SK-N-SH treated with all-trans-retinoic acid at 6 μM for 48 hours (cell line): ENCODE data around the gene GHSR.
A peak's percentile ranks its signal among the peaks of the same experiment; 100 is the strongest.

Experiments used
- ATAC-seq: fragments of 200-7000 bp; cut with Tn5 transposase; 3 replicates; pipeline ENCODE4 v1.9.1; 2020; ENCODE audit warnings: mild to moderate bottlenecking, moderate library complexity
- ARNTL ChIP-seq: fragments of 450-650 bp; formaldehyde crosslinking; IDR thresholded peaks from 2 replicates; pipeline ENCODE4 v1.5.0; 2020; ENCODE audit warnings: low read depth, mild to moderate bottlenecking, moderate library complexity, borderline replicate concordance
- BACH2 ChIP-seq: fragments of 250-450 bp; sonication (Bioruptor Pico); IDR thresholded peaks from 2 replicates; pipeline ENCODE4 v1.9.0; 2021; ENCODE audit warnings: mild to moderate bottlenecking, borderline replicate concordance
- CREB5 ChIP-seq: fragments of 250-450 bp; sonication (Bioruptor Pico); IDR thresholded peaks from 2 replicates; pipeline ENCODE4 v1.5.1; 2020; ENCODE audit warnings: low read depth, mild to moderate bottlenecking, moderate library complexity
- CSDC2 ChIP-seq: fragments of 250-450 bp; sonication (Bioruptor Pico); IDR thresholded peaks from 2 replicates; pipeline ENCODE4 v1.5.0; 2020; ENCODE audit warnings: mild to moderate bottlenecking, moderate library complexity
- ESRRG ChIP-seq: fragments of 250-450 bp; sonication (Bioruptor Pico); IDR thresholded peaks from 2 replicates; pipeline ENCODE4 v1.6.1; 2021; ENCODE audit warnings: mild to moderate bottlenecking
- GLIS3 ChIP-seq: fragments of 250-450 bp; sonication (Bioruptor Pico); IDR thresholded peaks from 2 replicates; pipeline ENCODE4 v1.5.0; 2020; ENCODE audit warnings: mild to moderate bottlenecking, moderate library complexity
- ISL1 ChIP-seq: fragments of 250-450 bp; sonication (Bioruptor Pico); IDR thresholded peaks from 2 replicates; pipeline ENCODE4 v2.1.2; 2022; ENCODE audit warnings: mild to moderate bottlenecking, moderate library complexity
- OSR1 ChIP-seq: fragments of 250-450 bp; sonication (Bioruptor Pico); IDR thresholded peaks from 2 replicates; pipeline ENCODE4 v1.8.0; 2022; ENCODE audit warnings: moderate library complexity, mild to moderate bottlenecking, inconsistent platforms
- POU6F1 ChIP-seq: fragments of 250-450 bp; sonication (Bioruptor Pico); IDR thresholded peaks from 2 replicates; pipeline ENCODE4 v1.8.0; 2021; ENCODE audit warnings: low read depth, mild to moderate bottlenecking, moderate library complexity, borderline replicate concordance
- PPARA ChIP-seq: fragments of 250-450 bp; sonication (Bioruptor Pico); IDR thresholded peaks from 2 replicates; pipeline ENCODE4 v1.5.0; 2020; ENCODE audit warnings: mild to moderate bottlenecking, borderline replicate concordance
- RARB ChIP-seq: fragments of 250-450 bp; sonication (Bioruptor Pico); IDR thresholded peaks from 2 replicates; pipeline ENCODE4 v1.8.0; 2021; ENCODE audit warnings: mild to moderate bottlenecking, moderate library complexity
- TCF4 ChIP-seq: fragments of 250-450 bp; sonication (Bioruptor Pico); IDR thresholded peaks from 2 replicates; pipeline ENCODE4 v1.8.0; 2021; ENCODE audit warnings: mild to moderate bottlenecking, moderate library complexity, borderline replicate concordance
- TOX ChIP-seq: fragments of 250-450 bp; sonication (Bioruptor Pico); IDR thresholded peaks from 2 replicates; pipeline ENCODE4 v1.8.0; 2021; ENCODE audit warnings: mild to moderate bottlenecking, moderate library complexity, borderline replicate concordance
- TSHZ2 ChIP-seq: fragments of 250-450 bp; sonication (Bioruptor Pico); IDR thresholded peaks from 2 replicates; pipeline ENCODE4 v1.5.0; 2020; ENCODE audit warnings: mild to moderate bottlenecking, moderate library complexity
- ZC3H10 ChIP-seq: fragments of 250-450 bp; sonication (Bioruptor Pico); IDR thresholded peaks from 2 replicates; pipeline ENCODE4 v1.5.1; 2021; ENCODE audit warnings: mild to moderate bottlenecking, moderate library complexity
- ZFP3 ChIP-seq: fragments of 250-450 bp; sonication (Bioruptor Pico); IDR thresholded peaks from 2 replicates; pipeline ENCODE4 v1.5.0; 2020; ENCODE audit warnings: mild to moderate bottlenecking, moderate library complexity
- ZNF565 ChIP-seq: fragments of 450-650 bp; formaldehyde crosslinking; conservative IDR thresholded peaks from 2 replicates; pipeline ENCODE4 v1.5.0; 2020; ENCODE audit warnings: low read depth, mild to moderate bottlenecking, moderate library complexity
- ZNF70 ChIP-seq: fragments of 450-650 bp; formaldehyde crosslinking; IDR thresholded peaks from 2 replicates; pipeline ENCODE4 v1.5.0; 2020; ENCODE audit warnings: mild to moderate bottlenecking, moderate library complexity
- ZNF8 ChIP-seq: fragments of 450-650 bp; formaldehyde crosslinking; IDR thresholded peaks from 2 replicates; pipeline ENCODE4 v1.5.0; 2020; ENCODE audit warnings: mild to moderate bottlenecking, moderate library complexity
- TF ChIP-seq, protein P1 (sequence below): fragments of 250-450 bp; sonication (Bioruptor Pico); IDR thresholded peaks from 2 replicates; pipeline ENCODE4 v1.5.1; 2021; ENCODE audit warnings: mild to moderate bottlenecking, moderate library complexity

The GHSR gene

GRCh38 chr3:172447611-172448579 lies at the start of gene GHSR:
GHSR (minus strand) TSS chr3:172448456; CDS start chr3:172448413, 43 bp downstream.
- peak; percentile 23; the same call in 2 of the 3 replicates for ATAC-seq
- TF ChIP-seq TCF4 (CRISPR knock-in tag): no peak
- no peak for TF ChIP-seq ARNTL (CRISPR knock-in tag)
- TF ChIP-seq ZNF70: no peak
- TF ChIP-seq, protein P1, sequence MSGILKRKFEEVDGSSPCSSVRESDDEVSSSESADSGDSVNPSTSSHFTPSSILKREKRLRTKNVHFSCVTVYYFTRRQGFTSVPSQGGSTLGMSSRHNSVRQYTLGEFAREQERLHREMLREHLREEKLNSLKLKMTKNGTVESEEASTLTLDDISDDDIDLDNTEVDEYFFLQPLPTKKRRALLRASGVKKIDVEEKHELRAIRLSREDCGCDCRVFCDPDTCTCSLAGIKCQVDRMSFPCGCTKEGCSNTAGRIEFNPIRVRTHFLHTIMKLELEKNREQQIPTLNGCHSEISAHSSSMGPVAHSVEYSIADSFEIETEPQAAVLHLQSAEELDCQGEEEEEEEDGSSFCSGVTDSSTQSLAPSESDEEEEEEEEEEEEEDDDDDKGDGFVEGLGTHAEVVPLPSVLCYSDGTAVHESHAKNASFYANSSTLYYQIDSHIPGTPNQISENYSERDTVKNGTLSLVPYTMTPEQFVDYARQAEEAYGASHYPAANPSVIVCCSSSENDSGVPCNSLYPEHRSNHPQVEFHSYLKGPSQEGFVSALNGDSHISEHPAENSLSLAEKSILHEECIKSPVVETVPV (CRISPR knock-in tag): no peak
- TF ChIP-seq RARB (CRISPR knock-in tag): no peak
- TF ChIP-seq CSDC2: no peak
- no peak for TF ChIP-seq ZNF8 (CRISPR knock-in tag)
- TF ChIP-seq ESRRG (CRISPR knock-in tag): no peak
- TF ChIP-seq PPARA: no peak
- TF ChIP-seq ZC3H10 (CRISPR knock-in tag): no peak
- TF ChIP-seq OSR1 (CRISPR knock-in tag): no peak
- no peak for TF ChIP-seq TOX (CRISPR knock-in tag)
- TF ChIP-seq ZNF565 (CRISPR knock-in tag): no peak
- no peak for TF ChIP-seq ZFP3
- TF ChIP-seq GLIS3 (CRISPR knock-in tag): no peak
- TF ChIP-seq ISL1 (CRISPR knock-in tag): no peak
- TF ChIP-seq BACH2 (CRISPR knock-in tag): no peak

GRCh38 chr3:172490198-172490669 lies 42.0 kb upstream of the GHSR start:
- peak; percentile 82 for ATAC-seq

DNA sequence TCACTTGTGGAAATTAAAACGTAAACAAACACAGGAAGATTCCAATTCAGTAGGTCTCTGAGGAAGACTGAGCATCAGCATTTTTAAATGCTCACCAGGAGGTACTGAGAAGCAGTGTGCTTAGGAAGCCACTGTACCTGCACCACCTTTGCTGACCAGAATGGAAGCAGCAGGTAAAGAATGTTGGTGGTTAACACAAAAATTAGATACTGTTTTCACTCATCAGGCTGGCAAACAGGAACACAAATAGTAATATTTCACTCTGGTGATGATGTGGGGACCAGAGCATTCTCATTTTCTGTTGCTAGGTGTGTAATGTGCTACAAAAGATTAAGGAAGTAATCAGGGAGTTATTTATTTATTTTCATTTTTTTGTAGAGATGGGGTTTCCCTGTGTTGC lies 29.9 kb upstream of the GHSR start:
- TF ChIP-seq RARB (CRISPR knock-in tag) (no peak), TSHZ2 (no peak), GLIS3 (CRISPR knock-in tag) (no peak), TCF4 (CRISPR knock-in tag) (no peak), ESRRG (CRISPR knock-in tag) (no peak), CREB5 (CRISPR knock-in tag) (no peak), ZFP3 (no peak), POU6F1 (CRISPR knock-in tag) (no peak), ZNF70 (no peak)
- ATAC-seq: no peak

- ATAC-seq: no peak; the same call in 2 of the 3 replicates
- TF ChIP-seq POU6F1 (CRISPR knock-in tag): no peak
- TF ChIP-seq ARNTL (CRISPR knock-in tag): no peak
- no peak for TF ChIP-seq ISL1 (CRISPR knock-in tag)
- no peak for TF ChIP-seq ZNF8 (CRISPR knock-in tag)
- TF ChIP-seq BACH2 (CRISPR knock-in tag): no peak
- no peak for TF ChIP-seq CREB5 (CRISPR knock-in tag)
- no peak for TF ChIP-seq OSR1 (CRISPR knock-in tag)
- no peak for TF ChIP-seq CSDC2
- TF ChIP-seq TOX (CRISPR knock-in tag): no peak
Measured at GRCh38 chr3:172476347-172476746, 28.1 kb upstream of the GHSR start.
